ENCODE results near the gene ATG13.

DNA sequence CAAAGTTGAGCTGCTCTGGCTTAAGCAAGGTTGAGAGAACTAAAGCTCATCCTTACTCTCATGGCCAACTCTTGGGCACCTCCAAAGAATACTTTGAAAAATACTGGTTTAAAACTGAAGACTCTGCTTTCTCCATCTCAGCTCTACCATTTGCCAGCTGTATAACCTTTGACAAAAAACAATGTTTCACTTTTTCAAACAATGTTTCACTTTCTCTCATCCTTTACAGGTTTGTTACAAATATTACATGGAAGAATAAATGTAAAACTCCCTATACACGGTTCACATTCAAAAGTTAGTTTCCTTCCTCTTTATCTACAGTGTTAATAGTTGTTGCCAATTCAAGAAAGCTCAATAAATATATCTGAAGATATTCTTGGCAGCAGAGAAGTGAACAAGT is 42.7 kb upstream of the ATG13 start:
- TF ChIP-seq POLR2AphosphoS5 (IDR thresholded peaks at IDR 0.05) = no peak
- TF ChIP-seq POLR2A (IDR thresholded peaks at IDR 0.05) = no peak
- TF ChIP-seq, protein P1, sequence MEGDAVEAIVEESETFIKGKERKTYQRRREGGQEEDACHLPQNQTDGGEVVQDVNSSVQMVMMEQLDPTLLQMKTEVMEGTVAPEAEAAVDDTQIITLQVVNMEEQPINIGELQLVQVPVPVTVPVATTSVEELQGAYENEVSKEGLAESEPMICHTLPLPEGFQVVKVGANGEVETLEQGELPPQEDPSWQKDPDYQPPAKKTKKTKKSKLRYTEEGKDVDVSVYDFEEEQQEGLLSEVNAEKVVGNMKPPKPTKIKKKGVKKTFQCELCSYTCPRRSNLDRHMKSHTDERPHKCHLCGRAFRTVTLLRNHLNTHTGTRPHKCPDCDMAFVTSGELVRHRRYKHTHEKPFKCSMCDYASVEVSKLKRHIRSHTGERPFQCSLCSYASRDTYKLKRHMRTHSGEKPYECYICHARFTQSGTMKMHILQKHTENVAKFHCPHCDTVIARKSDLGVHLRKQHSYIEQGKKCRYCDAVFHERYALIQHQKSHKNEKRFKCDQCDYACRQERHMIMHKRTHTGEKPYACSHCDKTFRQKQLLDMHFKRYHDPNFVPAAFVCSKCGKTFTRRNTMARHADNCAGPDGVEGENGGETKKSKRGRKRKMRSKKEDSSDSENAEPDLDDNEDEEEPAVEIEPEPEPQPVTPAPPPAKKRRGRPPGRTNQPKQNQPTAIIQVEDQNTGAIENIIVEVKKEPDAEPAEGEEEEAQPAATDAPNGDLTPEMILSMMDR (IDR thresholded peaks at IDR 0.05) = no peak
